Fibroblast of lung (primary cell): Measurements from ENCODE around the gene ARPP21. TPM values are rescaled to one million over a fixed set of nuclear protein-coding genes. Genes with fewer than 3 reads are reported as not detected.

ENCODE experiments used
- DNase-seq, 2 donors: peaks; one replicate each; pipeline versions ENCODE4 v3.0.0 to v3.0.0-alpha.2; 2010; ENCODE audit warnings: low read depth in 2 of 2
- H2AFZ ChIP-seq: 2 replicates; pipeline ENCODE4 v1.5.1; 2012; ENCODE audit warnings: low read length, control low read depth, inconsistent platforms
- H3K27ac ChIP-seq: 2 replicates; pipeline ENCODE4 v1.5.1; 2011; ENCODE audit warnings: low read length, control low read depth; ENCODE audit not compliant: insufficient read depth
- H3K27me3 ChIP-seq: 2 replicates; pipeline ENCODE4 v1.5.1; 2011; ENCODE audit warnings: mild to moderate bottlenecking, low read length; ENCODE audit not compliant: control insufficient read depth, insufficient read depth
- H3K36me3 ChIP-seq: 2 replicates; pipeline ENCODE4 v1.5.1; 2011; ENCODE audit warnings: low read length; ENCODE audit not compliant: control insufficient read depth, insufficient read depth
- H3K4me1 ChIP-seq: 2 replicates; pipeline ENCODE4 v1.5.1; 2011; ENCODE audit warnings: low read length; ENCODE audit not compliant: control insufficient read depth, insufficient read depth; ENCODE audit errors: extremely low read depth
- H3K4me2 ChIP-seq: 2 replicates; pipeline ENCODE4 v1.5.1; 2011; ENCODE audit warnings: low read length, control low read depth; ENCODE audit not compliant: insufficient read depth; ENCODE audit errors: extremely low read depth
- H3K4me3 ChIP-seq, 4 experiments: fragments of 200-600 bp in 1 of 4; sonication (generic) in 1 of 4; replicated peaks in 1 of 4; 2 replicates each; pipeline ENCODE4 v1.5.1; 2011 to 2016; ENCODE audit warnings: low read length in 4 of 4, low read depth in 3 of 4, mild to moderate bottlenecking in 3 of 4, control low read depth in 2 of 4, inconsistent platforms in 1 of 4, mixed read lengths in 1 of 4; ENCODE audit not compliant: insufficient read depth in 1 of 4; ENCODE audit errors: control extremely low read depth in 1 of 4
- H3K79me2 ChIP-seq: 2 replicates; pipeline ENCODE4 v1.5.1; 2012; ENCODE audit warnings: mild to moderate bottlenecking, low read length, inconsistent platforms; ENCODE audit not compliant: control insufficient read depth, insufficient read depth
- H3K9ac ChIP-seq: 2 replicates; pipeline ENCODE4 v1.5.1; 2011; ENCODE audit warnings: mild to moderate bottlenecking, low read length, control low read depth; ENCODE audit not compliant: insufficient read depth
- H3K9me3 ChIP-seq: 2 replicates; pipeline ENCODE4 v1.5.1; 2012; ENCODE audit warnings: low read depth, low read length; ENCODE audit not compliant: control insufficient read depth, insufficient read depth
- H4K20me1 ChIP-seq: 2 replicates; pipeline ENCODE4 v1.5.1; 2011; ENCODE audit warnings: low read length; ENCODE audit not compliant: control insufficient read depth, insufficient read depth; ENCODE audit errors: extremely low read depth
- EZH2 ChIP-seq: IDR thresholded peaks from 2 replicates; pipeline ENCODE4 v1.5.1; 2012; ENCODE audit warnings: low read length, control low read depth, mild to moderate bottlenecking; ENCODE audit errors: missing control alignments
- polyA plus RNA-seq, 2 donors: library from polyadenylated mRNA; depleted of rRNA in 1 of 2; stranded (reverse) in 1 of 2; unstranded in 1 of 2; fragments of >200 nt; gene quantifications; 2 replicates each; pipeline ENCODE4 v1.2.1, GENCODE V29; 2011 to 2012; ENCODE audit warnings: missing spikeins in 1 of 2
- total RNA-seq: library from RNA; depleted of rRNA; stranded (reverse); fragments of >200 nt; gene quantifications from 2 replicates; pipeline ENCODE4 v1.2.1, GENCODE V29; 2014
- TF ChIP-seq, protein P1 (sequence below), 2 donors: IDR thresholded peaks in 1 of 2; conservative IDR thresholded peaks in 1 of 2; 1 replicate in 1 of 2; 2 replicates in 1 of 2; pipeline ENCODE4 v1.5.1; 2011 to 2012; ENCODE audit warnings: low read length in 2 of 2, control low read depth in 1 of 2, inconsistent platforms in 1 of 2, low read depth in 1 of 2, mild to moderate bottlenecking in 1 of 2

ARPP21 gene
- total and polyA plus RNA-seq, 2 donors (not counting 1 experiment from before 2014, with no cell fraction given): not detected

DNA sequence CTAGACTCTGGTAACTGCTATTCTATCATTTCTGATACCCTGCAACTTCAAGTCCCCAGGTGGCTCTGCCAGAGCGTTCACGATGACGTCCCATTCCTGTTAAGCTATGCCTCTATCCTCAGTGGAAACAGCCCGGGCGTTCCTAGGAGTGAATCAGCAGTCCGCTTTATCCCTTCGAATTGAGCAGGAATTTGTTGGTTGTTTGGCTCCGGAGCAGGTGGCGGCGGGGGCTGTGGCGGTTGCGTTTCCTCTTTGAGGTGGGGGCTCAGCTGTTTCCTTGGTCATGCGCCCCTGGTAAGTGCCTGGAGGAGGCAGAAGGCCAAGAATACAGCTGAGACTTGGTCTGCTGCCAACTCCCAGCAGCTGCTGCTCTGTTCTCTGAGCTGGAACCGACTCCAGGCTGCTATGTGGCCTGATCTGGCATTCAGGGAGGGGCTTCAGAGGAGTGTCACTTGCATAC, 25.2 kb downstream of the ARPP21 start:
- H3K9ac ChIP-seq: no peak overlapping the region
- H3K79me2 ChIP-seq: no peaks in the 10 kb centered on the region
- TF ChIP-seq EZH2: no peak
- TF ChIP-seq, protein P1, sequence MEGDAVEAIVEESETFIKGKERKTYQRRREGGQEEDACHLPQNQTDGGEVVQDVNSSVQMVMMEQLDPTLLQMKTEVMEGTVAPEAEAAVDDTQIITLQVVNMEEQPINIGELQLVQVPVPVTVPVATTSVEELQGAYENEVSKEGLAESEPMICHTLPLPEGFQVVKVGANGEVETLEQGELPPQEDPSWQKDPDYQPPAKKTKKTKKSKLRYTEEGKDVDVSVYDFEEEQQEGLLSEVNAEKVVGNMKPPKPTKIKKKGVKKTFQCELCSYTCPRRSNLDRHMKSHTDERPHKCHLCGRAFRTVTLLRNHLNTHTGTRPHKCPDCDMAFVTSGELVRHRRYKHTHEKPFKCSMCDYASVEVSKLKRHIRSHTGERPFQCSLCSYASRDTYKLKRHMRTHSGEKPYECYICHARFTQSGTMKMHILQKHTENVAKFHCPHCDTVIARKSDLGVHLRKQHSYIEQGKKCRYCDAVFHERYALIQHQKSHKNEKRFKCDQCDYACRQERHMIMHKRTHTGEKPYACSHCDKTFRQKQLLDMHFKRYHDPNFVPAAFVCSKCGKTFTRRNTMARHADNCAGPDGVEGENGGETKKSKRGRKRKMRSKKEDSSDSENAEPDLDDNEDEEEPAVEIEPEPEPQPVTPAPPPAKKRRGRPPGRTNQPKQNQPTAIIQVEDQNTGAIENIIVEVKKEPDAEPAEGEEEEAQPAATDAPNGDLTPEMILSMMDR (conservative IDR thresholded peaks at IDR 0.05 in 1 of 2, IDR thresholded peaks at IDR 0.05 in 1 of 2; ENCODE audit: low read depth in 1 of 2, low read length in 2 of 2): no peak
- peak; percentile 45 to 87 for DNase-seq
- H3K36me3 ChIP-seq: no peaks in the 10 kb centered on the region
- H3K27ac ChIP-seq: no peak overlapping the region
- H3K4me3 ChIP-seq: no peak overlapping the region
- peak overlapping the region; percentile 35 for H3K4me2 ChIP-seq
- H4K20me1 ChIP-seq: no peaks in the 10 kb centered on the region
- H2AFZ ChIP-seq: no peak overlapping the region
- H3K9me3 ChIP-seq: no peaks in the 10 kb centered on the region
- H3K4me1 ChIP-seq: no peaks in the 10 kb centered on the region
- no peaks in the 10 kb centered on the region for H3K27me3 ChIP-seq

DNA sequence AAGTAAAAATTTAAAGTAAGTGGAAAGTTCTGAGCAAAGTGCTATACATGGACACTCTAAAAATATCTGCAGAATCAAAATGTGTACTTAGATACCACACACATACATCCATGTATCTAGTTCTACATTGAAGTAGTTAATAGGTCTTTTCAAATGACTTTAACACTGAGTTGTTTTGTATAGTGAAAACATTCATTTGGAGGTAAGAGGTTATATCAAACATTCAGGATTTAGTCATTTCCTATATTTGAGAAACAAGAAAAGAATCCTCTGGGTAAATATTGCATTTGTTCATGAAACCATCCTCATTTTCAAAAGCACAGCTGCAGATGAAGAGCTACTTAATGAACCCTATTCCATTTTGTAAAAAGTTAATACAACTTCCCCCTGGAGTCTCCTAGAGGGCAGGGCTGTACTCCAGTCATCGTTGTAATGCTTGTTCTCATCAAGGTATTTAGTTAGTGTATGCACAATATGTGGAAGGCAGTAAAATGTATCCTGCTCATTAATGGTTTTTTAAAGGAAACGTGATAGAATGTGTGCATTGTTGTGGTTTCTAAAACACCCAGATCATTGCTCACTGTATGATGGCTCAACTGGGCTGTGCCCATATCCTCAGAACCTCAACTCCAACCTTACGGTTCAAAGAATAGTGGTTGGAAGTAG, 26.2 kb downstream of the ARPP21 start:
- Histone ChIP-seq H2AFZ (no peak overlapping the region), H3K27me3 (no peaks in the 10 kb centered on the region), H3K4me3 (no peak overlapping the region), H3K9me3 (no peaks in the 10 kb centered on the region), H3K36me3 (no peaks in the 10 kb centered on the region), H3K4me1 (no peaks in the 10 kb centered on the region), H3K27ac (no peak overlapping the region), H3K79me2 (no peaks in the 10 kb centered on the region), H3K4me2 (no peak overlapping the region), H4K20me1 (no peaks in the 10 kb centered on the region), H3K9ac (no peak overlapping the region)
- DNase-seq: peak in 1 of 2 donors; percentile 53
- no peak for TF ChIP-seq EZH2
- TF ChIP-seq, protein P1 (conservative IDR thresholded peaks at IDR 0.05 in 1 of 2, IDR thresholded peaks at IDR 0.05 in 1 of 2; ENCODE audit: low read depth in 1 of 2, low read length in 2 of 2): no peak

DNA sequence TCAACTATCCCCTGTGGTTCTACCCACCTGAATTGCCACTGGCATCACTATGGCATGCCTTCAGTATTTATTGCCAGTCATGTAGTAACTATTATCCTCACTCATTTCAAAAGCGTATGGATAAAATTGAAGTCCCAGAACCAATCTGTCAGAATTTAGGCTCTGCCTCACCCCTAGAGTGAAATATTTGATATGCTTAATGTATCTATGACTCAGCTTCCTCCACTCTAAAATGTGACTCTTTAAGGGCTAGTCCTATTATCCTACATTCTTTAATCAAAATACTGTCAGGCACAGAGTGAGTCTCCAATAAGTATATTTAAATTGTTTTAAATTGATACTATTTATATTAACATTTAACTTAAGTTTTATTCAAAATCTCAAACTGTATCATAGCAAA, 27.6 kb downstream of the ARPP21 start:
- Histone ChIP-seq H3K9me3 (no peaks in the 10 kb centered on the region), H3K4me3 (no peak overlapping the region), H3K27ac (no peak overlapping the region), H3K4me1 (no peaks in the 10 kb centered on the region), H2AFZ (no peak overlapping the region), H3K27me3 (no peaks in the 10 kb centered on the region), H3K36me3 (no peaks in the 10 kb centered on the region), H4K20me1 (no peaks in the 10 kb centered on the region), H3K9ac (no peak overlapping the region), H3K79me2 (no peaks in the 10 kb centered on the region), H3K4me2 (no peak overlapping the region)
- TF ChIP-seq, protein P1 (conservative IDR thresholded peaks at IDR 0.05 in 1 of 2, IDR thresholded peaks at IDR 0.05 in 1 of 2; ENCODE audit: low read depth in 1 of 2, low read length in 2 of 2): no peak
- no peak for TF ChIP-seq EZH2
- peak in 1 of 2 donors; percentile 10 for DNase-seq
